ENCODE results near the gene ZSCAN21. TPM values are rescaled to one million over a fixed set of nuclear protein-coding genes. Genes with fewer than 3 reads are reported as not detected.

ZSCAN21 gene
- total RNA-seq, 2 donors from 2014 or later: 9.3 to 16.6 TPM

DNA sequence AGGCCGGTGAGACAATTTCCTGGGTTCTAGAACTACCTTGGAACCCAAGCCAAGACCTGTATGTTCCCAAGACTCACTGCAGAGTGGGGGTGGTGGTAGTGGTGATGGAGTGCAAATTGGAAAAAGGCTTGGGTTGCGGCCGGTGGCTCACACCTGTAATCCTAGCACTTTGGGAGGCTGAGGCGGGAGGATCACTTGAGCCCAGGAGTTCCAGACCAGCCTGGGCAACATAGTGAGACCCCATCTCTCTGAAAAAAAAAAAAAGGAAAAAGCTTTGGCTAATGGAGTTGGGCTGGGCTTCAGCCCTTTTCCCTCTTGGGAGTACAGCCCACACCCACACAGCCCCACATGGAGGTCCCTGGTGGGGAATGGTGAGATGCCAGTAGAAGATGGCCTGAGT is 56.0 kb downstream of the ZSCAN21 start:
- no peak overlapping the region for H3K4me3 ChIP-seq
- peaks cover 6 to 8% of the 10 kb centered on the region in 2 donors for H3K4me1 ChIP-seq (ENCODE audit: control insufficient read depth in 1 of 2, low read depth in 2 of 2)
- TF ChIP-seq, protein P1, sequence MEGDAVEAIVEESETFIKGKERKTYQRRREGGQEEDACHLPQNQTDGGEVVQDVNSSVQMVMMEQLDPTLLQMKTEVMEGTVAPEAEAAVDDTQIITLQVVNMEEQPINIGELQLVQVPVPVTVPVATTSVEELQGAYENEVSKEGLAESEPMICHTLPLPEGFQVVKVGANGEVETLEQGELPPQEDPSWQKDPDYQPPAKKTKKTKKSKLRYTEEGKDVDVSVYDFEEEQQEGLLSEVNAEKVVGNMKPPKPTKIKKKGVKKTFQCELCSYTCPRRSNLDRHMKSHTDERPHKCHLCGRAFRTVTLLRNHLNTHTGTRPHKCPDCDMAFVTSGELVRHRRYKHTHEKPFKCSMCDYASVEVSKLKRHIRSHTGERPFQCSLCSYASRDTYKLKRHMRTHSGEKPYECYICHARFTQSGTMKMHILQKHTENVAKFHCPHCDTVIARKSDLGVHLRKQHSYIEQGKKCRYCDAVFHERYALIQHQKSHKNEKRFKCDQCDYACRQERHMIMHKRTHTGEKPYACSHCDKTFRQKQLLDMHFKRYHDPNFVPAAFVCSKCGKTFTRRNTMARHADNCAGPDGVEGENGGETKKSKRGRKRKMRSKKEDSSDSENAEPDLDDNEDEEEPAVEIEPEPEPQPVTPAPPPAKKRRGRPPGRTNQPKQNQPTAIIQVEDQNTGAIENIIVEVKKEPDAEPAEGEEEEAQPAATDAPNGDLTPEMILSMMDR (IDR thresholded peaks at IDR 0.05): no peak
- H3K27me3 ChIP-seq (replicated peaks; ENCODE audit: insufficient read depth): no peaks in the 10 kb centered on the region
- peaks cover 47% of the 10 kb centered on the region for H3K36me3 ChIP-seq
- DNase-seq (ENCODE audit: low spot score) (no peak), ATAC-seq (ENCODE audit: insufficient number of reproducible peaks, low FRiP score, low read depth) (no peak)
- no peaks in the 10 kb centered on the region for H3K9me3 ChIP-seq
- H3K27ac ChIP-seq: no peak overlapping the region

DNA sequence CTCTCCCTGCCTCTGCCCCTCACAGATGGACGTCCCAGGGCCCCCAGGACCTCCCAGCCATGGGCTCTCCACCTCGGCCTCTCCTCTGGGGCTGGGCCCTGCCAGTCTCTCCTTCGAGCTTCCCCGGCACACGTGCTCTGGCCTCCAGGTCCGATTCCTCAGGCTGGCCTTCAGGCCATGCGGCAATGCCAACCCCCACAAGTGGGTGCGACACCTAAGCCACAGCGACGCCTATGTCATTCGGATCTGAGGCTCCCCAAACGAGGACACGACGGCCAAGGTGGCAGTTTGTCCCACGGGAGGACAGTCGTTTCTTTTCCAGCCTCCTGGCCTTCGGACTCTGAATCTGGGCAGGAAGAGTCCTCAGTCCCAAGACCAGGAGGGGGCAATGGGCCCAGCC is 57.1 kb downstream of the ZSCAN21 start:
- no peaks in the 10 kb centered on the region for H3K9me3 ChIP-seq
- no peak for DNase-seq (ENCODE audit: low spot score)
- no peak overlapping the region for H3K27ac ChIP-seq
- no peaks in the 10 kb centered on the region for H3K27me3 ChIP-seq (replicated peaks; ENCODE audit: insufficient read depth)
- peaks cover 58% of the 10 kb centered on the region for H3K36me3 ChIP-seq
- TF ChIP-seq, protein P1 (IDR thresholded peaks at IDR 0.05): no peak
- no peak overlapping the region for H3K4me3 ChIP-seq
- H3K4me1 ChIP-seq (ENCODE audit: control insufficient read depth in 1 of 2, low read depth in 2 of 2): peaks cover 6 to 8% of the 10 kb centered on the region in 2 donors
- no peak for ATAC-seq (ENCODE audit: insufficient number of reproducible peaks, low FRiP score, low read depth)

GRCh38 chr7:100107125-100107737 is 57.7 kb downstream of the ZSCAN21 start:
- Histone ChIP-seq H3K4me1 (ENCODE audit: control insufficient read depth in 1 of 2, low read depth in 2 of 2) (peaks cover 4 to 6% of the 10 kb centered on the region in 2 donors), H3K36me3 (peaks cover 64% of the 10 kb centered on the region), H3K9me3 (no peaks in the 10 kb centered on the region), H3K27me3 (replicated peaks; ENCODE audit: insufficient read depth) (no peaks in the 10 kb centered on the region), H3K4me3 (no peak overlapping the region), H3K27ac (no peak overlapping the region)
- ATAC-seq (ENCODE audit: insufficient number of reproducible peaks, low FRiP score, low read depth) (no peak), DNase-seq (ENCODE audit: low spot score) (no peak)
- TF ChIP-seq, protein P1 (IDR thresholded peaks at IDR 0.05): no peak

DNA sequence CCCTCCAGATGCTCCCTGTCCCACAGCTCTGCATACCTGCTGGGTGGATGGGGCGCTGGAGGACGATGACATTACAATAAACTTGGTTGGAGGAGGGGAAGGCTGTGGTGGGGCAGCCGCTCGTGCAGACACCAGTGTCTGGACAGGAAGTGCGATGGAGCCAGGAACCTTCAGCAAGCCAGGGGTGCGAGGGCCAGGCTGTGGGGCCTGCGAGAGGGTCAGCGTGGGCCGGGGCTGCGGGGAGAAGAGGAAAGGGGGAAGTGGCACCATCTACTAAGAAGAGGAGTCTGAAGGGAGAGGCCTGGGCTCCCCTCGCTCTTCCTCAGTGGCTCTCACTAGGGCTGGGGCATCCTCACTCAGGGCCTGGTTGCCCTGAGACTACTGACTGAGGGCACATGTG is 58.3 kb downstream of the ZSCAN21 start:
- Histone ChIP-seq H3K27ac (no peak overlapping the region), H3K4me1 (ENCODE audit: control insufficient read depth in 1 of 2, low read depth in 2 of 2) (no peaks in the 10 kb centered on the region), H3K36me3 (peaks cover 66% of the 10 kb centered on the region), H3K4me3 (no peak overlapping the region), H3K9me3 (no peaks in the 10 kb centered on the region), H3K27me3 (replicated peaks; ENCODE audit: insufficient read depth) (no peaks in the 10 kb centered on the region)
- DNase-seq (ENCODE audit: low spot score): no peak
- no peak for ATAC-seq (ENCODE audit: insufficient number of reproducible peaks, low FRiP score, low read depth)
- TF ChIP-seq, protein P1 (IDR thresholded peaks at IDR 0.05): no peak

DNA sequence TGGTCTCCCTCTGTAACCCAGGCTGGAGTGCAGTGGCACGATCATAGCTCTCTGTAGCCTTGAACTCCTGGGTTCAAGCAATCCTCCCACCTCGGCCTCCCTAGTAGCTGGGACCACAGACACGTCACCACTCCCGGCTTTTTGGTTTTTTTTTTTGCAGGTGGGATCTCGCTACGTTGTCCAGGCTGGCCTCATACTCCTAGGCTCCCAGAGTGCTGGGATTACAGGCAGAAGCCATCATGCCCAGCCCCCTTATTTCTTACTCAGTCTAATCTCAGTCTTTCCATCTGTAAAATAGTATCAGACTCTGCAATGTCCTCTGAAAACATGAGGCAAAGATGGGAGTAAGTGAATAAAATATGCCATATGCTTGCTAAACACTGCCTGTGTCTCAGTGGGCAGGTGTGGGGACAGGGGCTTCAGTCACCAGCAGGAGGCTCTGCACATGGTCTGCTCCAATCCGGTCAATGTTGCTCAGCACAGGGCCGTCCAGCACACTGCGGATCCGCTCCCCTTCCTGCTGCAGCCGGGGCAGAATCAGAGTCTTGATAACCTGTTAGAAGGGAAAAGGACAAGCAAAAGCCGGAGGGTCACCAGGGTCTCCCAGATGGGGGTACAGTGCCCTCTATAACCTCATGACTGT is 60.1 kb downstream of the ZSCAN21 start:
- ATAC-seq (ENCODE audit: insufficient number of reproducible peaks, low FRiP score, low read depth) (no peak), DNase-seq (ENCODE audit: low spot score) (no peak)
- TF ChIP-seq, protein P1 (IDR thresholded peaks at IDR 0.05): no peak
- Histone ChIP-seq H3K4me1 (ENCODE audit: control insufficient read depth in 1 of 2, low read depth in 2 of 2) (no peaks in the 10 kb centered on the region), H3K4me3 (no peak overlapping the region), H3K9me3 (no peaks in the 10 kb centered on the region), H3K36me3 (peaks cover 65% of the 10 kb centered on the region), H3K27me3 (replicated peaks; ENCODE audit: insufficient read depth) (no peaks in the 10 kb centered on the region), H3K27ac (no peak overlapping the region)

All from thoracic aorta (tissue), 2 donors.